ENCODE results near the gene LTBR.

DNA sequence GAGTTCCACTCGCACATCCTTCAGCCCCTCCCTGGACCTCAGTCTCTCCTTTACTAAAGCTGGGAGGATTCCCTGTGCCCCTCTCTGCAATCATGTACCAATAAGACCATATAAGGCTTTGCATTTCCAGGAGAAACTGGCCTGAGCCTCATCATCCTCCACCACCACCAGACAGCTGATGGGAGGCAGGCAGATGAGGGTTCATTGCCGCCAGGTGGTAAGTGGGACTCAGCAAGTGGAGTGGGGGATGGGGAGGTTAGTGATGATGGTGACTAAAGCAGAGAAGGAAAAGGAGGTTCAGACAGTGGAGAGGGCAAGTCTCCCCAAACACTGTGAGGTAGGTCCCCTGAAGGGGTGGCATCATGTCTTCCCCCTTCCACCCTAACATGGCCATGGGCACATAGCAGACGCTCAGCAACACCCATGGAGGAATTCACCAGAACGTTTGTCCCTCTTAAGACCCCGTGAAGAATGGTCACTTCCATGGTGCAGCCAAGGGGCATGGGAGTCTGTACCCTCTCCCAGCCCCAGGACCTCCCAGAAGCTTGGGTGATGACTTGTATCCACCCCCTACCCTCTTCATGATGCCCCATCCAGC lies 37.6 kb upstream of the LTBR start:
- TF ChIP-seq POLR2A (IDR thresholded peaks at IDR 0.05) = no peak
- TF ChIP-seq, protein P1, sequence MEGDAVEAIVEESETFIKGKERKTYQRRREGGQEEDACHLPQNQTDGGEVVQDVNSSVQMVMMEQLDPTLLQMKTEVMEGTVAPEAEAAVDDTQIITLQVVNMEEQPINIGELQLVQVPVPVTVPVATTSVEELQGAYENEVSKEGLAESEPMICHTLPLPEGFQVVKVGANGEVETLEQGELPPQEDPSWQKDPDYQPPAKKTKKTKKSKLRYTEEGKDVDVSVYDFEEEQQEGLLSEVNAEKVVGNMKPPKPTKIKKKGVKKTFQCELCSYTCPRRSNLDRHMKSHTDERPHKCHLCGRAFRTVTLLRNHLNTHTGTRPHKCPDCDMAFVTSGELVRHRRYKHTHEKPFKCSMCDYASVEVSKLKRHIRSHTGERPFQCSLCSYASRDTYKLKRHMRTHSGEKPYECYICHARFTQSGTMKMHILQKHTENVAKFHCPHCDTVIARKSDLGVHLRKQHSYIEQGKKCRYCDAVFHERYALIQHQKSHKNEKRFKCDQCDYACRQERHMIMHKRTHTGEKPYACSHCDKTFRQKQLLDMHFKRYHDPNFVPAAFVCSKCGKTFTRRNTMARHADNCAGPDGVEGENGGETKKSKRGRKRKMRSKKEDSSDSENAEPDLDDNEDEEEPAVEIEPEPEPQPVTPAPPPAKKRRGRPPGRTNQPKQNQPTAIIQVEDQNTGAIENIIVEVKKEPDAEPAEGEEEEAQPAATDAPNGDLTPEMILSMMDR (IDR thresholded peaks at IDR 0.05) = no peak

Data from adrenal gland (tissue), 5 donors.